GM12892 (cell line): ENCODE data around the gene SPESP1.

Experiments
- POLR2A ChIP-seq: IDR thresholded peaks from 2 replicates; pipeline ENCODE4 v1.6.1; 2011; ENCODE audit warnings: low read depth, low read length, control low read depth
- POLR2AphosphoS5 ChIP-seq: IDR thresholded peaks from 2 replicates; pipeline ENCODE4 v1.6.1; 2011; ENCODE audit warnings: low read depth, low read length, control low read depth
- TAF1 ChIP-seq: IDR thresholded peaks from 2 replicates; pipeline ENCODE4 v1.6.1; 2011; ENCODE audit warnings: low read depth, mild to moderate bottlenecking, control low read depth, low read length, borderline replicate concordance

GRCh38 chr15:68888419-68888818 is 41.9 kb upstream of the SPESP1 start:
- no peak for TF ChIP-seq POLR2AphosphoS5
- TF ChIP-seq POLR2A, result no peak
- TF ChIP-seq TAF1, result no peak
